ENCODE results near the gene TM4SF1.

Gene TM4SF1, protein sequence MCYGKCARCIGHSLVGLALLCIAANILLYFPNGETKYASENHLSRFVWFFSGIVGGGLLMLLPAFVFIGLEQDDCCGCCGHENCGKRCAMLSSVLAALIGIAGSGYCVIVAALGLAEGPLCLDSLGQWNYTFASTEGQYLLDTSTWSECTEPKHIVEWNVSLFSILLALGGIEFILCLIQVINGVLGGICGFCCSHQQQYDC

GRCh38 chr3:149377408-149378364 lies at the start of gene TM4SF1:
Gene TM4SF1, minus strand, starts transcription at chr3:149377649. Its CDS starts 102 bp downstream, at chr3:149377547.
- no peak for DNase-seq

GRCh38 chr3:149426325-149426724 lies 48.9 kb upstream of the TM4SF1 start:
- no peak for DNase-seq

- no peak for DNase-seq
Measured at GRCh38 chr3:149424918-149425317, 47.5 kb upstream of the TM4SF1 start.

GRCh38 chr3:149421764-149422163 lies 44.3 kb upstream of the TM4SF1 start:
- no peak for DNase-seq

DNA sequence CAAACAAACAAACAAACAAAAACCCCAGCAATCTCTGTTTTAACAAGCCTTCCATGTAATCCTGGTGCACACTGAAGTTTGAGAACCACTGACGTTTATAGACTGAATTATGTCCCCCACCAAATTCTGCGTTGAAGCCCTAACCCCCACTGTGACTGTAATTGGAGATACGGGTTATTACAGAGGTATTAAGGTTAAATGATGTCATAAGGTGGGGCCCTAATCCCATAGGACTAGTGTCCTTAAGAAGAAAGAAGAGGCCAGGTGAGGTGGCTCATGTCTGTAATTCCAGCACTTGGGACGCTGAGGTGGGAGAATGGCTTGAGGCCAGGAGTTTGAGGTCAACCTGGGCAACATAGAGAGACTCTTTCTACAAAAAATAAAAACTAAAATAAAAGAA lies 42.4 kb upstream of the TM4SF1 start:
- DNase-seq, result no peak

- DNase-seq, result no peak
Measured at GRCh38 chr3:149417727-149418126, 40.3 kb upstream of the TM4SF1 start.

DNA sequence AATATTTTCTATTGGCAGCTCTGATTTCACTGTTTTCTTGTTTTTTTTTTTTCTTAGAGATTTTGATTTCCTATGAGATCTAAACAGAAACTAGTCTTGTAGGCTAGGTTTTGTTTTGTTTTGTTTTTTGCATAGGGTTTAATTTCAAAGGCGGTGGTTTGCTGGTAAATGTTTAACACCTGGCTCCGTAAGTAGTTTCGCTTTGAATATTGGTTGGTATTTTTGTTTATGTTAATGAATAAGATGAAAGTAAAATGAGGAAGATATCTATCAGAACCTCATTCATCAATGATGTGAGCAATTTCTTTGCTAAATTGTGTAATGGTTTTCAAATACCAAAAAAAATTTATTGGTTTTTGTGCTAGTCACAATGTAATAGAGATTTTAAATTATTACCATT lies 39.7 kb upstream of the TM4SF1 start:
- no peak for DNase-seq

DNA sequence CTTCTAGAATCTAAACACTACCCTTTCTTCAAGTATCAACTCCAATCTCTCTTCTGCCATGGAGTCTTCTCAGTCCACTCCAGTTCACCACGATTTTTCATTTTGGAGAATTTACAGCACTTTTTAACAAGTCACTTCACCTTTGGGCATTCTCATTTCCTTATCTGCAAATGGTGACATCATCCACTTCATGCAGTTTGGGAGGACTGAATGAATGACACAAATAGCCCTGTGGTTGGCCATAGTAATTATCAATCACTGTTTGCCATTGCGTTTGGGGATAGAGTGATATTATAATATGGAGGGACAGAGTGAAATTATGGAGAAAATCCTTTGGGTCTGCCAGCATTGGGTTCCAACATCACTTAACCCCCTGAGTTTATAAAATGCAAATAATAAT lies 38.0 kb upstream of the TM4SF1 start:
- DNase-seq, result no peak

DNA sequence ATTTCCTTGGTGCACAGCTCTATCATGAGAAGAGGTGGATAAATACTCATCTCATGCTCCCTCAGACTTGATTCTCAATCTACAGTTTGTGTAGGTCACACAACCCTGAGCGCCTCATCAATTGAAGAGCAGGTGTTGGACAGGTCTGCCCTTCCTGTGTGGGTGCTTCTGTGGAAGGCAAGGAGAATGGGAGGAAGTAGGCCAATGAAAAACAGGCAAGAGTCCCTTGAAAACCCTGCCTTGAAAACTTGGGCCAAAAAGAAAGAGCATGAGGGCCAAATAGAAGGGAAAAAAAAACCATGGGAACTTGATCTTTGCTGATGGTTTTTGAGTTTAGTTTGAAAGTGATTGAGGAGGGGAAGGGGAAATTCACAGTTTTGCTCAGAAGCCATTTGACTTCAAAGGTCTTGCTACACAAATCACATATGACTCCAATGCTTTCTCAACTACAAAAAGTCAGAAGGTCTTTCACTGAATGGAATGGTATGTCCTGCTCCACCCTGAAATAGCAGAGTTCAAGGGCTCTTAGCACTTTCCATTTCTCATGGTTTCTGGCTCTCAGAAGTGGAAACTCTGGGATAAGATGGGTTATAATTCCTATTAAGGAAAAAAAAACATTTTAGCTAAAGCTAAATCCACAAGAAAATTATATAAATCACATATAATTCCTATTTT lies 37.2 kb upstream of the TM4SF1 start:
- no peak for DNase-seq

DNA sequence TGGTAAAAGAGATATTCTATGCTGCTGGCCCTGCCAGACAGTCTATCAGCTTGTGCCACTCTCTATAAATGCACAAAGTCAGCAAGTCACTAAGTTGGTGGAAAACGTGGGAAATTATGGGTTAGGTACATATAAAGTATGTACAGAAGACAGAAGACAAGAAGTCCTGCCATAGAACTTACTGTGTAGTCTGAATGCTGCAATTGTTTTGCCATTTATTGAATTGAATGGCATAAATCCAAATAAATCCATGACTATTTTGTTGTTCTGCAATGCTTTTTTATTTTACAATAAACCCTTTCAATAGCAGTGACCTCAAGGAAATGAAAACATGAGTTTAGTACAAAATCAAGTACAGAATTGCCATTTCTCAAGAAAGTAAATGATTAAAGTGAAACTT lies 34.1 kb upstream of the TM4SF1 start:
- no peak for DNase-seq

DNA sequence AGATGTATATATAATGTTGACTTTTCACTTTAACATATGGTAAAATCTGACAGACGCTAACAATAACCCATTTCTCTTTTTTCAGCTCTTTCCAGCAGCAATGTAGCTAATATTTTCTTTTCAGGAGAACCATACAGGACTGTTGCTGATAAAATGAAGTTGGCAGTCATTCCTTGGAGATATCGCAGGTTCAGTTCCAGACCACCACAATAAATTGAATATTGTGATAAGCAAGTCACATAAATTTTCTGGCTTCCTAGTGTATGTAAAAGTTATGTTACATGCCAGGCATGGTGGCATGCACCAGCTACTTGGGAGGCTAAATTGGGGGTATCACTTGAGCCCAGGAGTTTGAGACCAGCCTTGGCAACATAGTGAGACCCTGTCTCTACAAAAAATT lies 31.9 kb upstream of the TM4SF1 start:
- DNase-seq, result no peak

GRCh38 chr3:149407898-149408297 lies 30.4 kb upstream of the TM4SF1 start:
- DNase-seq, result no peak

DNA sequence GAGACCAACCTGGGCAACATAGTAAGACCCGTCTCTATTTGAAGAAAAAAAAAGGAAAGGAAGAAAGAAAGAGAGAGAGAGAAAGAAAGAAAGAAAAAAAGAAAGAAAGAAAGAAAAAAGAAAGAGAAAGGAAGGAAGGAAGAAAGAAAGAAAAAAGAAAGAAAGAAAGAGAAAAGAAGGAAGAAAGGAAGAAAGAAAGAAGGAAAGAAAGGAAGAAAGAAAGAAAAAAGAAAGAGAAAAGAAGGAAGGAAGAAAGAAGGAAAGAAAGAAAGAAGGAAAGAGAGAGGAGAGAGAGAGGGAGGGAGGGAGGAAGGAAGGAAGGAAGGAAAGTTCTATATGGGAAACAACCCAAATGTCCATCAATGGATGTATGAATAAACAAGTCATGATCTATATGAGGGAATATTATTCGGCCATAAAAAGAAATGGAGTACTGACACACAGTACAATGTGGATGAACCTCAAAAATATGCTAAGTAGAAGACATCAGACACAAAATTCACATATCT lies 28.8 kb upstream of the TM4SF1 start:
- DNase-seq, result no peak

DNA sequence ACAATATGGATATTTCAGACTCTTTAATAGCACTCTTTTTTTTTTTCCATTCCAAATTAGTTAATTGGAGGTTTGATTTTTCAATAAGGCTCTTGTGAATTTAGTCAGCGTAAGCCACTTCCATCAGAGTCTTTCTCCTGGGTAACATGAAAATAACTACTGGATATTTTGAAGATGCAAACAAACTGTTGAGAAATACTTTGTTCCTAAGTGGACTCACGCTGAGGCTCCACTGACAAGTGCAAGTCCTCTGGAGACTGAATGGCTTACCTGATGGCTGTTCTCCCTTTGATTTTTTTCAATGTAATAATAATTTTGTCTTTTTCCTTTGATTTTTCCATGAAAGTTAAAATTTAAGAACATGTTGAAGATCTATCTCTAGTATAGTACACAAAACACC lies 26.0 kb upstream of the TM4SF1 start:
- DNase-seq, result no peak

- DNase-seq, result no peak
Measured at GRCh38 chr3:149402481-149402880, 25.0 kb upstream of the TM4SF1 start.

GRCh38 chr3:149401926-149402310 lies 24.5 kb upstream of the TM4SF1 start:
- no peak for DNase-seq

GRCh38 chr3:149401212-149401925 lies 23.9 kb upstream of the TM4SF1 start:
- DNase-seq, result no peak

- DNase-seq, result no peak
Measured at GRCh38 chr3:149400645-149401044, 23.2 kb upstream of the TM4SF1 start.

- no peak for DNase-seq
Measured at GRCh38 chr3:149398296-149398695, 20.8 kb upstream of the TM4SF1 start.

- DNase-seq, result no peak
Measured at GRCh38 chr3:149397528-149397927, 20.1 kb upstream of the TM4SF1 start.

DNA sequence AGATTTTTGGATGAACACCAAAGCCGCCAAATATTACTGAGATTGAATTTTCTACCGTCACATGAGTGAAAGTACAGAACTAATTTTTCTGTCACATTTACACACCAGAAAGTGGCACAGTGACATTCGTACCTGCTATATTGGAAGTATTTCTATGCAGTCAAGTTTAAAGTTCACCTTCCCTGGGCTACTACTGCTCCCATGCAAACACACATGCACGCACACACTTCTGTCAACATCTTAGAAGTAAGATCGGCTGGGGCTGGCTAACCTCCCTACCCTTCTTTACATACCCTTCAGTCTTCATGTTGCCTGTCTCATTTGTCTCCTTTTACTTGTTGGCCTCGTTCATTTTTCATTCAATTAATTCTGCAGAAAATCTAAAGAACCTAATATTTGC lies 19.0 kb upstream of the TM4SF1 start:
- DNase-seq, result no peak

DNA sequence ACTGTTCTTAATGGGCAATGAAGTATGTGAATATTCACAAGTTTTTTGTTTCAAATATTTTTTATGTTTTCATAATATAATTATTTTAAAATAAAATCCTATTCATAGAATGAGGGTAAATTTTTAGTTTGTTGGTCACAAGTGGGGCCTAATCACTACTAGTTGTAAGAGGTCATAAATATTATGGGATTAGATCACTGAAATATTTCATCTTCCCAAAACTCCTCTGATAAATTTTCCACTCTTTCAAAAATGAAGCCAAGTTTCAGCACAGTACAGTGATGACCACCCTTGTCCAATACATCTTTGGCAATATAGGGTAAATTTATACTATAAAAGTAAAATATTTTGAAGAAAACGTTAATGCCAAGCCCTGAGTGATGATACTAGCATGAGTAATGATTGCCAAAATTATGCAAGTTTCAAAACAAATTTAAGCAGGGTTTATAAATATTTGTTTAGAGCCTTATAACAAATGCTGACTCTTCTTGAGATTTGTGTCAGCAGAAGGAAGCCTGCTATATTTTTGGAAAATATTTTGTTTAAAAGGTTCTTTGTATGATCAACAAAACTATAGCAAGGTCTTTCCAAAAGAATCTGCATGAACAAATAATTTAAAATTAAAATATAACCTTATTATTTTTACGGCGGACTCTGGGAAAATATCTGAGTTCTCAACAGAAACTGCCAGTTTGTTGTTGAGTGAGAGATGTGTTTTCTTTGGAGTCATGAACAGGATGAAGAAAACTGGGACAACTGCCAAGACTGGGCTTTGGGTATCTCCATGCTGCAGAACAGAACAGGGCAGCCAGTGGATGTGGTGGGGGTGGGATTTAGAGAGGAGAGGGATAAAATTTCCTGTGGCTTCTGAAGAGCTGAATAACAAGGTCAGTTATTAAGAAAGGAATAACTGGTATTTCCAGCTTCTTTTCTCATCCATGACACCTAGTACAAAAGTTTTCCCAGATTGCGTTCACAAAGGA lies 17.9 kb upstream of the TM4SF1 start:
- no peak for DNase-seq

All from NCI-H1694 (cell line).